Cardiac muscle cell (in vitro differentiated cells and primary cell): ENCODE results near the gene SHISA2. TPM values are rescaled to one million over a fixed set of nuclear protein-coding genes. Genes with fewer than 3 reads are reported as not detected.
"Not testable (repeated sequence)": the region's sequence is repeated elsewhere in the genome, so short reads cannot be mapped to it uniquely, and the experiment has no call there.

Experiments
- DNase-seq, 2 donors: peaks; one replicate each; pipeline versions ENCODE4 v3.0.0 to v3.0.0-alpha.2; 2010 to 2017; ENCODE audit warnings: low read depth in 1 of 2, low spot score in 1 of 2
- H3K27ac ChIP-seq: fragments of 200-600 bp; sonication (generic); 2 replicates; pipeline ENCODE4 v1.5.1; 2016
- H3K27me3 ChIP-seq: fragments of 200-600 bp; sonication (generic); 2 replicates; pipeline ENCODE4 v1.6.0; 2016; ENCODE audit warnings: control low read depth
- H3K36me3 ChIP-seq: fragments of 200-600 bp; sonication (generic); 2 replicates; pipeline ENCODE4 v1.5.1; 2016; ENCODE audit warnings: control low read depth
- H3K4me1 ChIP-seq: fragments of 200-600 bp; sonication (generic); 2 replicates; pipeline ENCODE4 v1.8.1; 2017; ENCODE audit warnings: low read depth, mild to moderate bottlenecking, mixed run types
- H3K4me3 ChIP-seq: fragments of 200-600 bp; sonication (generic); 2 replicates; pipeline ENCODE4 v1.5.1; 2016; ENCODE audit warnings: mild to moderate bottlenecking
- H3K9me3 ChIP-seq: fragments of 200-600 bp; sonication (generic); 2 replicates; pipeline ENCODE4 v1.5.1; 2017; ENCODE audit warnings: low read depth, mild to moderate bottlenecking, control low read depth
- CTCF ChIP-seq: IDR thresholded peaks from 2 replicates; pipeline ENCODE4 v1.5.1; 2012; ENCODE audit warnings: low read depth, mild to moderate bottlenecking, low read length
- polyA plus RNA-seq: library from polyadenylated mRNA; unstranded; fragments of >200 nt; fragmentation: Nextera tagmentation; extraction: Ambion mirVana; gene quantifications from 2 replicates; pipeline ENCODE4 v1.2.1, GENCODE V29; 2016
- total RNA-seq: library from RNA; depleted of rRNA; stranded (reverse); fragments of >200 nt; gene quantifications from 2 replicates; pipeline ENCODE4 v1.2.3, GENCODE V29; 2016

Gene SHISA2
- total and polyA plus RNA-seq, 2 experiments from 2014 or later = 11.8 to 26.1 TPM

DNA sequence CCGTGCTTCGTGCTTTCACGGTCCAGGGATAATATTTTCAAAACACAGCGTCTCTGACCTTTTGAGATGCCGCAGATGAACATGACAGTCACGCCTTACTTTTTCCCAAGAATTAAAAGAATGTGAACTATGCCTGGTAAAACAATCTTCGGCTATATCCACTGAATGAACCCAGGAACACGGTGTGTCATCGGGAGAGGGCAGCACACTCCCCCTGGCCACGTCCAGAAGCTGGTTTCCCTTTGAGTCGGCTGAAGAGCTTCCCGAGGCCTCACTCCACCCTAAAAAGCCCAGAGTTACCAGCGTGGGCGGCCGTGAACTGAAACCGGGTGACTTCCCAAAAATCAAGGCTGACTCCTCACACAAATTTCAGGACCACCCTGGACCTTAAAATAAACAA is 22.9 kb upstream of the SHISA2 start:
- H3K9me3 ChIP-seq = no peaks in the 10 kb centered on the region
- peak in 1 of 2 donors; percentile 34 for DNase-seq
- H3K4me3 ChIP-seq = no peak overlapping the region
- no peaks in the 10 kb centered on the region for H3K36me3 ChIP-seq
- H3K27ac ChIP-seq = no peak overlapping the region
- H3K27me3 ChIP-seq = no peaks in the 10 kb centered on the region
- H3K4me1 ChIP-seq = no peaks in the 10 kb centered on the region
- TF ChIP-seq CTCF = peak; percentile 11

- not testable (repeated sequence) for H3K27ac ChIP-seq, H3K4me1 ChIP-seq, H3K36me3 ChIP-seq, H3K4me3 ChIP-seq, H3K27me3 ChIP-seq, H3K9me3 ChIP-seq
- DNase-seq = peak in 1 of 2 donors; percentile 10
Observed at GRCh38 chr13:26072335-26072734, 20.5 kb upstream of the SHISA2 start.

GRCh38 chr13:26071691-26072090 is 19.9 kb upstream of the SHISA2 start:
- H3K9me3 ChIP-seq = no peaks in the 10 kb centered on the region
- no peaks in the 10 kb centered on the region for H3K4me1 ChIP-seq

DNA sequence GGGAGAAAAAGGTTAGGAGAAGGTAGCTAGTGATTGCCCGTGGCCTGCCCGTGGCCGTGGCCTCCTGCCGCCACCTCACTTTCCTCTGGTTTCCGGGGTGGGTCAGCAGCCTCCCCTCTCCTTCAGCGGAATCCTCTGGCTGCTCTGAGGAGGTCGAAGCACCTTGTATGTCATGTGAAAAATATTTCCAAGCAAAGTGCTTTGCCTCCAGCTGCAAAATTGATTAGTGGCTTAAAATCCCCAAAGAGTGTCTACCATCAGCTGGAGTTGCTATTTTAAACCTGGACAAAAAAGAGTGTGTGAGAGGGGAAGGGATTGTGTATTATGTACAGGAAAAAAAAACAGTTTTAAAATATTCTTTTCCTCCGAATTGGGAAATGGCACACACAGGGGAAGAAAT is 17.8 kb upstream of the SHISA2 start:
- not testable (repeated sequence) for H3K9me3 ChIP-seq, DNase-seq, H3K4me1 ChIP-seq, H3K4me3 ChIP-seq, H3K27ac ChIP-seq, H3K27me3 ChIP-seq, H3K36me3 ChIP-seq

More at GRCh38 chr13:26071691-26072090, 19.9 kb upstream of the SHISA2 start:
- no peak for TF ChIP-seq CTCF
- Histone ChIP-seq H3K27me3 (no peaks in the 10 kb centered on the region), H3K36me3 (no peaks in the 10 kb centered on the region), H3K27ac (no peak overlapping the region), H3K4me3 (no peak overlapping the region)
- DNase-seq = no peak

GRCh38 chr13:26068372-26068771 is 16.6 kb upstream of the SHISA2 start:
- not testable (repeated sequence) for H3K9me3 ChIP-seq, H3K36me3 ChIP-seq, H3K4me1 ChIP-seq, H3K27ac ChIP-seq, H3K27me3 ChIP-seq, DNase-seq, H3K4me3 ChIP-seq

DNA sequence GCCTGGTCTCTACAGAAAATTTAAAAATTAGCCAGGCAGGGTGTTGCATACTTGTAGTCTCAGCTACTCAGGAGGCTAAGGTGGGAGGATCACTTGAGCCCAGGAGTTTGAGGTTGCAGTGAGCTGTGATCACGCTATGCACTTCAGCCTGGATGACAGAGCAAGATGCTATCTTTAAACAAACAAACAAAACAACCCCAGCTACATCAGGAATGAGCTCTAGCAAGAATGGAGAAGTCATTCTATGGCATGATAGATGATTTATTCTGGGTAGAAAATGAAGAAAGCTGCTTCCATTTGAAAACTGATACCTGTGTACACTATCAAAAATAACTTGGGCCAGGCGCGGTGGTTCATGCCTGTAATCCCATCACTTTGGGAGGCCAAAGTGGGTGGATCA is 15.8 kb upstream of the SHISA2 start:
- no peak for TF ChIP-seq CTCF
- no peak for DNase-seq

GRCh38 chr13:26066492-26066891 is 14.7 kb upstream of the SHISA2 start:
- not testable (repeated sequence) for H3K9me3 ChIP-seq, H3K4me3 ChIP-seq, H3K36me3 ChIP-seq, H3K27ac ChIP-seq, DNase-seq, H3K4me1 ChIP-seq, H3K27me3 ChIP-seq

More for the DNA sequence above, 15.8 kb upstream of the SHISA2 start:
- Histone ChIP-seq H3K36me3 (no peaks in the 10 kb centered on the region), H3K9me3 (no peaks in the 10 kb centered on the region), H3K27me3 (no peaks in the 10 kb centered on the region), H3K4me3 (no peak overlapping the region), H3K27ac (no peak overlapping the region), H3K4me1 (no peaks in the 10 kb centered on the region)

DNA sequence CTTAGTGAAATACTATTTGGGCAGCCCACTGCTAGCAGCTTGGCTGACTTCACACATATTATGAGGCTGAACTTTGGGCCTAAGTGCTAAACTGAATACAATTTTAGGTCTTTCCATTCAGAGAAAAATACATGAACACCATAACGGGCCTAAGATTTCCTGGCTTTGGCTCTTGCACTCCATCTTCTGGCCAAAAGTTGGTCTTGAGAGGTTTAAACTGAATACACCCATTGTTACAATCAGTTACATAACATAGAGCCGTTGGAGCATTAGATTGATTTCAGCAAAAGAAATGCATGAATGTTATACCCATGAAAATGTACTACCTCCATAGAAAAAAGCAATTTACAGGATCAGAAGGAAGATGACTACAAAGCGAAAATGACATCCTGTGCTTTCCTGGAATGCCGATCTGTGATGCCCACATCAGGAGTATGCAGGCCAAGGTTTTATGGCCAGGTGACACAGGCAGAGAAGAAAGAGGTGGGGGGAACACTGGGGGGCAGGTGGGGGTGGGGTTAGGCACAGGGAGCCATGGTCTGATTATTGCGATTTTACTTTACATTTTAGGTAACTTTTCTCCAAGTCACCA is 11.1 kb upstream of the SHISA2 start:
- DNase-seq = peak; percentile 75 to 77

More for the DNA sequence above, 11.1 kb upstream of the SHISA2 start:
- Histone ChIP-seq H3K4me3 (no peak overlapping the region), H3K27ac (no peak overlapping the region), H3K9me3 (no peaks in the 10 kb centered on the region), H3K36me3 (no peaks in the 10 kb centered on the region), H3K4me1 (peaks cover 7% of the 10 kb centered on the region), H3K27me3 (no peaks in the 10 kb centered on the region)
- TF ChIP-seq CTCF = peak; percentile 82
